GM23248 (cell line): ENCODE data around the gene CBL.

Experiments
- EZH2 ChIP-seq: fragments of 200-600 bp; sonication (generic); IDR thresholded peaks from 2 replicates; pipeline ENCODE4 v1.6.1; 2018; ENCODE audit warnings: antibody characterized with exemption, mild to moderate bottlenecking; ENCODE audit not compliant: insufficient read depth, poor library complexity, severe bottlenecking
- EZH2phosphoT487 ChIP-seq: fragments of 200-600 bp; sonication (generic); IDR thresholded peaks from 2 replicates; pipeline ENCODE4 v1.6.1; 2018; ENCODE audit warnings: antibody characterized with exemption, moderate library complexity, mild to moderate bottlenecking, low read depth; ENCODE audit not compliant: insufficient read depth

DNA sequence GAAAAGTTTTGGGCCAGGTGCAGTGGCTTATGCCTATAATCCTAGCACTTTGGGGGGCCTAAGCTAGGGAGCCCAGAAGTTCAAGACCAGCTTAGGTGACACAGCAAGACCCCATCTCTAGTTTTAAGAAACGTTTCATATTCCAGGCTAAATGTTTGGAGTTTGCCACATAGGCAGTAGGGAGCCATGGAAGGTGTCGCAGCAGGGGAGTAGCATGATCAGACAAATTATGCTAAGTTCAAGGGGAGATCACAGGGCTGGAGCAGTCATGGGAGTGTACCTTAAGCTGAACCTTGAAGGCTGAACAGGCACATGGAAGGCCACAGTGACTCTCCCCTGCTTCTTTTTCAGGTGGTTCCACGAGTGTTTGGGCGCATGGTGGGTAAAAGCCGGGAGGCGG is 26.8 kb upstream of the CBL start:
- TF ChIP-seq EZH2phosphoT487 (no peak), EZH2 (no peak)
